Measurements from ENCODE around the gene TP53BP1. TPM values are rescaled to one million over a fixed set of nuclear protein-coding genes. Genes with fewer than 3 reads are reported as not detected.

The TP53BP1 gene
- total RNA-seq, 1 experiment from 2014 or later: 54.1 TPM

- Histone ChIP-seq H4K20me1 (ENCODE audit: insufficient read depth) (no peaks in the 10 kb centered on the region), H3K36me3 (ENCODE audit: control insufficient read depth in 1 of 2, insufficient read depth in 2 of 2, low read length in 2 of 2) (no peaks in the 10 kb centered on the region), H3K4me1 (ENCODE audit: control insufficient read depth in 1 of 2, insufficient read depth in 2 of 2, low read length in 2 of 2) (no peaks in the 10 kb centered on the region), H3K9me3 (ENCODE audit: control insufficient read depth in 1 of 2, insufficient read depth in 1 of 2, low read depth in 1 of 2, low read length in 2 of 2) (no peaks in the 10 kb centered on the region), H3K9ac (ENCODE audit: low read length) (no peak overlapping the region), H3K9me2 (ENCODE audit: insufficient read depth) (no peaks in the 10 kb centered on the region), H3K79me2 (ENCODE audit: insufficient read depth, low read length) (no peaks in the 10 kb centered on the region), H3K4me2 (ENCODE audit: low read length) (no peak overlapping the region), H3K4me3 (replicated peaks in 1 of 2; ENCODE audit: low read depth in 1 of 2, low read length in 2 of 2) (no peak overlapping the region), H3K27ac (ENCODE audit: low read depth, low read length) (no peak overlapping the region), H3K27me3 (ENCODE audit: insufficient read depth, low read length) (no peaks in the 10 kb centered on the region), H2AFZ (ENCODE audit: low read depth, low read length, poor library complexity, severe bottlenecking) (no peak overlapping the region)
- ChIA-PET CTCF (interaction anchor here (1.4 kb wide), 1 partner anchor 9 kb away, joined by 4 read pairs; no protein-coding TSS in a partner anchor), RAD21 (ENCODE audit: low non-redundant PET in 1 of 2, low total read pairs in 2 of 2, uncharacterized antibody in 2 of 2, unreplicated experiment in 2 of 2) (no interaction called here), POLR2A (no interaction called here)
- intact Hi-C loops (cut with micrococcal nuclease): no loop called here
- BruUV-seq (replicated peaks): no TSS peak
- no peak for DNase-seq (ENCODE audit: low read depth, low spot score)
- ATAC-seq: no peak
- TF ChIP-seq REST (IDR thresholded peaks at IDR 0.05; ENCODE audit: low read depth): no peak
- TF ChIP-seq EZH2phosphoT487 (IDR thresholded peaks at IDR 0.05; ENCODE audit: borderline replicate concordance): no peak
- TF ChIP-seq SIN3A (IDR thresholded peaks at IDR 0.05; ENCODE audit: low read depth): no peak
Observed at GRCh38 chr15:43523646-43524045, 30.7 kb upstream of the TP53BP1 start.

- POLR2A ChIA-PET: no interaction called here
- CTCF ChIA-PET: interaction anchor here (1.4 kb wide), 1 partner anchor 8 kb away, joined by 4 read pairs; no protein-coding TSS in a partner anchor
Observed at GRCh38 chr15:43522247-43522646, 29.3 kb upstream of the TP53BP1 start.

More at GRCh38 chr15:43522247-43522646, 29.3 kb upstream of the TP53BP1 start:
- Histone ChIP-seq H3K9ac (ENCODE audit: low read length) (no peak overlapping the region), H3K36me3 (ENCODE audit: control insufficient read depth in 1 of 2, insufficient read depth in 2 of 2, low read length in 2 of 2) (no peaks in the 10 kb centered on the region), H3K4me1 (ENCODE audit: control insufficient read depth in 1 of 2, insufficient read depth in 2 of 2, low read length in 2 of 2) (no peaks in the 10 kb centered on the region), H3K4me3 (replicated peaks in 1 of 2; ENCODE audit: low read depth in 1 of 2, low read length in 2 of 2) (no peak overlapping the region), H3K9me3 (ENCODE audit: control insufficient read depth in 1 of 2, insufficient read depth in 1 of 2, low read depth in 1 of 2, low read length in 2 of 2) (no peaks in the 10 kb centered on the region), H3K4me2 (ENCODE audit: low read length) (no peak overlapping the region), H2AFZ (ENCODE audit: low read depth, low read length, poor library complexity, severe bottlenecking) (no peak overlapping the region), H3K79me2 (ENCODE audit: insufficient read depth, low read length) (no peaks in the 10 kb centered on the region), H3K27ac (ENCODE audit: low read depth, low read length) (no peak overlapping the region), H3K27me3 (ENCODE audit: insufficient read depth, low read length) (no peaks in the 10 kb centered on the region), H3K9me2 (ENCODE audit: insufficient read depth) (no peaks in the 10 kb centered on the region), H4K20me1 (ENCODE audit: insufficient read depth) (no peaks in the 10 kb centered on the region)
- RAD21 ChIA-PET (ENCODE audit: low non-redundant PET in 1 of 2, low total read pairs in 2 of 2, uncharacterized antibody in 2 of 2, unreplicated experiment in 2 of 2): no interaction called here
- ATAC-seq (no peak), DNase-seq (ENCODE audit: low read depth, low spot score) (no peak)
- BruUV-seq (replicated peaks): no TSS peak
- intact Hi-C loops (cut with micrococcal nuclease): no loop called here
- TF ChIP-seq TCF7L2 (IDR thresholded peaks at IDR 0.05; ENCODE audit: borderline replicate concordance, extremely low read depth, insufficient read depth, insufficient read length) (no peak), ZFX (IDR thresholded peaks at IDR 0.05) (no peak), CTCF (IDR thresholded peaks at IDR 0.05 in 2 of 3, conservative IDR thresholded peaks at IDR 0.05 in 1 of 3; ENCODE audit: borderline replicate concordance in 1 of 3, insufficient read depth in 1 of 3, low read depth in 2 of 3, low read length in 2 of 3) (no peak), CEBPB (IDR thresholded peaks at IDR 0.05; ENCODE audit: low read depth) (no peak)

Data from HCT116 (cell line).